Epithelial cell of proximal tubule (primary cell): ENCODE measurements around the gene PNPLA6. TPM values are rescaled to one million over a fixed set of nuclear protein-coding genes. Genes with fewer than 3 reads are reported as not detected.

ENCODE experiments used
- DNase-seq: peaks from one replicate; pipeline ENCODE4 v3.0.0-alpha.2; 2011; ENCODE audit warnings: low read depth
- H3K4me3 ChIP-seq: 2 replicates; pipeline ENCODE4 v1.5.1; 2011; ENCODE audit warnings: low read depth, mild to moderate bottlenecking, low read length
- CTCF ChIP-seq: conservative IDR thresholded peaks from 2 replicates; pipeline ENCODE4 v1.5.1; 2012; ENCODE audit warnings: low read depth, mild to moderate bottlenecking, low read length
- total RNA-seq: library from RNA; depleted of rRNA; stranded (reverse); fragments of >200 nt; gene quantifications from 2 replicates; pipeline ENCODE4 v1.2.3, GENCODE V29; 2015

The PNPLA6 gene
- total RNA-seq, 1 donor from 2014 or later = 129 TPM

- no peak for TF ChIP-seq CTCF
- DNase-seq = no peak
- no peak overlapping the region for H3K4me3 ChIP-seq
Measured at GRCh38 chr19:7600721-7601120, 65.2 kb downstream of the PNPLA6 start.

GRCh38 chr19:7602240-7602934 is 66.9 kb downstream of the PNPLA6 start:
- no peak overlapping the region for H3K4me3 ChIP-seq
- TF ChIP-seq CTCF = no peak
- no peak for DNase-seq

- no peak for TF ChIP-seq CTCF
- no peak for DNase-seq
- no peak overlapping the region for H3K4me3 ChIP-seq
Measured at GRCh38 chr19:7602935-7603497, 67.5 kb downstream of the PNPLA6 start.

GRCh38 chr19:7603919-7604318 is 68.4 kb downstream of the PNPLA6 start:
- no peak overlapping the region for H3K4me3 ChIP-seq
- no peak for DNase-seq
- no peak for TF ChIP-seq CTCF

- no peak for DNase-seq
- TF ChIP-seq CTCF = no peak
- no peak overlapping the region for H3K4me3 ChIP-seq
Measured at GRCh38 chr19:7605490-7606222, 70.1 kb downstream of the PNPLA6 start.

GRCh38 chr19:7606289-7606688 is 70.8 kb downstream of the PNPLA6 start:
- no peak for DNase-seq
- no peak for TF ChIP-seq CTCF
- H3K4me3 ChIP-seq = no peak overlapping the region
